ENCODE results near the gene RCN1.

DNA sequence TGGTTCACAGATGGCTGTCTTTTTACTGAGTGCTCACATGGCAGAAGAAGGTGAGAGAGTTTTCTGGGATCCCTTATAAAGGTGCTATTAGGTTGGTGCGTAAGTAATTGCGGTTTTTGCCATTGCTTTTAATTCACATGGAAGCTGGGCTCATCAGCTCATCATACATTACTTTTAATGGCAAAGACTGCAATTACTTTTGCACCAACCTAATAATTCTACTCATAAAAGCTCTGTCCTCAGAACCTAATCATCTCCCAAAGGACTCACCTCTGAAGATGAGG, 23.0 kb downstream of the RCN1 start:
- TF ChIP-seq, protein P1, sequence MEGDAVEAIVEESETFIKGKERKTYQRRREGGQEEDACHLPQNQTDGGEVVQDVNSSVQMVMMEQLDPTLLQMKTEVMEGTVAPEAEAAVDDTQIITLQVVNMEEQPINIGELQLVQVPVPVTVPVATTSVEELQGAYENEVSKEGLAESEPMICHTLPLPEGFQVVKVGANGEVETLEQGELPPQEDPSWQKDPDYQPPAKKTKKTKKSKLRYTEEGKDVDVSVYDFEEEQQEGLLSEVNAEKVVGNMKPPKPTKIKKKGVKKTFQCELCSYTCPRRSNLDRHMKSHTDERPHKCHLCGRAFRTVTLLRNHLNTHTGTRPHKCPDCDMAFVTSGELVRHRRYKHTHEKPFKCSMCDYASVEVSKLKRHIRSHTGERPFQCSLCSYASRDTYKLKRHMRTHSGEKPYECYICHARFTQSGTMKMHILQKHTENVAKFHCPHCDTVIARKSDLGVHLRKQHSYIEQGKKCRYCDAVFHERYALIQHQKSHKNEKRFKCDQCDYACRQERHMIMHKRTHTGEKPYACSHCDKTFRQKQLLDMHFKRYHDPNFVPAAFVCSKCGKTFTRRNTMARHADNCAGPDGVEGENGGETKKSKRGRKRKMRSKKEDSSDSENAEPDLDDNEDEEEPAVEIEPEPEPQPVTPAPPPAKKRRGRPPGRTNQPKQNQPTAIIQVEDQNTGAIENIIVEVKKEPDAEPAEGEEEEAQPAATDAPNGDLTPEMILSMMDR (IDR thresholded peaks at IDR 0.05): no peak
- no peak for TF ChIP-seq POLR2AphosphoS5 (IDR thresholded peaks at IDR 0.05)

Measured in breast epithelium (tissue), 3 donors.